Osteoblast (primary cell): ENCODE data around the gene SH2B3. TPM values are rescaled to one million over a fixed set of nuclear protein-coding genes. Genes with fewer than 3 reads are reported as not detected.
A peak's percentile ranks its signal among the peaks of the same experiment; 100 is the strongest.
"Not testable (repeated sequence)": the region's sequence is repeated elsewhere in the genome, so short reads cannot be mapped to it uniquely, and the experiment has no call there.

ENCODE experiments used
- DNase-seq: peaks from one replicate; pipeline ENCODE4 v3.0.0; 2011; ENCODE audit warnings: low spot score, mixed read lengths; ENCODE audit not compliant: insufficient read length; ENCODE audit errors: missing footprints
- H2AFZ ChIP-seq: 2 replicates; pipeline ENCODE4 v1.6.0; 2011; ENCODE audit warnings: mild to moderate bottlenecking, low read length
- H3K27ac ChIP-seq: 2 replicates; pipeline ENCODE4 v1.5.1; 2011; ENCODE audit warnings: mild to moderate bottlenecking, low read depth, low read length, moderate library complexity
- H3K27me3 ChIP-seq: 2 replicates; pipeline ENCODE4 v1.6.0; 2012; ENCODE audit warnings: mild to moderate bottlenecking, control low read depth, inconsistent platforms, low read length, moderate library complexity; ENCODE audit not compliant: insufficient read depth
- H3K36me3 ChIP-seq: 2 replicates; pipeline ENCODE4 v1.5.1; 2011; ENCODE audit warnings: mild to moderate bottlenecking, low read length, control low read depth, moderate library complexity; ENCODE audit not compliant: insufficient read depth
- H3K4me1 ChIP-seq: 2 replicates; pipeline ENCODE4 v1.5.1; 2011; ENCODE audit warnings: mild to moderate bottlenecking, low read length, control low read depth, moderate library complexity; ENCODE audit not compliant: insufficient read depth
- H3K4me2 ChIP-seq: 2 replicates; pipeline ENCODE4 v1.6.0; 2011; ENCODE audit warnings: mild to moderate bottlenecking, low read length; ENCODE audit not compliant: insufficient read depth
- H3K4me3 ChIP-seq: fragments of 200-600 bp; sonication (generic); 3 replicates; pipeline ENCODE4 v1.5.1; 2012; ENCODE audit warnings: mild to moderate bottlenecking, low read length, inconsistent platforms; ENCODE audit not compliant: insufficient read depth
- H3K79me2 ChIP-seq: 2 replicates; pipeline ENCODE4 v1.6.0; 2012; ENCODE audit warnings: mild to moderate bottlenecking, low read length, control low read depth, inconsistent platforms; ENCODE audit not compliant: insufficient read depth
- H3K9me3 ChIP-seq: 2 replicates; pipeline ENCODE4 v1.5.1; 2011; ENCODE audit warnings: low read depth, low read length, control low read depth
- H4K20me1 ChIP-seq: 2 replicates; pipeline ENCODE4 v1.6.0; 2012; ENCODE audit warnings: mild to moderate bottlenecking, low read length, control low read depth; ENCODE audit not compliant: insufficient read depth
- CTCF ChIP-seq: IDR thresholded peaks from 2 replicates; pipeline ENCODE4 v1.5.1; 2011; ENCODE audit warnings: mild to moderate bottlenecking, low read depth, low read length, moderate library complexity; ENCODE audit errors: extremely low read depth
- total RNA-seq: library from RNA; depleted of rRNA; stranded (reverse); fragments of >200 nt; gene quantifications from 2 replicates; pipeline ENCODE4 v1.2.3, GENCODE V29; 2012

The SH2B3 gene
- total RNA-seq, 1 donor, result 51.4 TPM

GRCh38 chr12:111471236-111471635 is 65.5 kb downstream of the SH2B3 start:
- no peak for DNase-seq
- Histone ChIP-seq H3K9me3 (no peaks in the 10 kb centered on the region), H3K4me3 (no peak overlapping the region), H2AFZ (no peak overlapping the region), H3K27ac (peak overlapping the region; percentile 10), H3K4me1 (peaks cover 22% of the 10 kb centered on the region), H3K79me2 (peaks cover 22% of the 10 kb centered on the region), H3K27me3 (no peaks in the 10 kb centered on the region), H4K20me1 (peaks cover 6% of the 10 kb centered on the region), H3K4me2 (no peak overlapping the region), H3K36me3 (peaks cover 36% of the 10 kb centered on the region)
- no peak for TF ChIP-seq CTCF

- Histone ChIP-seq H3K9me3 (no peaks in the 10 kb centered on the region), H2AFZ (no peak overlapping the region), H3K27ac (no peak overlapping the region), H3K4me3 (no peak overlapping the region), H3K36me3 (peaks cover 71% of the 10 kb centered on the region), H3K27me3 (no peaks in the 10 kb centered on the region), H4K20me1 (peaks cover 4% of the 10 kb centered on the region), H3K4me1 (no peaks in the 10 kb centered on the region), H3K79me2 (peaks cover 6% of the 10 kb centered on the region), H3K4me2 (no peak overlapping the region)
- TF ChIP-seq CTCF, result peak; percentile 24
- DNase-seq, result no peak
These were observed 76.7 kb downstream of the SH2B3 start for GRCh38 chr12:111482462-111482861.

- H3K9me3 ChIP-seq, result no peaks in the 10 kb centered on the region
- H3K79me2 ChIP-seq, result peaks cover 31% of the 10 kb centered on the region
- no peak overlapping the region for H3K4me3 ChIP-seq
- no peak overlapping the region for H3K27ac ChIP-seq
- H3K36me3 ChIP-seq, result peaks cover 65% of the 10 kb centered on the region
- H3K27me3 ChIP-seq, result no peaks in the 10 kb centered on the region
- H3K4me2 ChIP-seq, result no peak overlapping the region
- DNase-seq, result no peak
- no peak for TF ChIP-seq CTCF
- no peak overlapping the region for H2AFZ ChIP-seq
- H4K20me1 ChIP-seq, result peaks cover 18% of the 10 kb centered on the region
- peaks cover 21% of the 10 kb centered on the region for H3K4me1 ChIP-seq
These were observed 82.5 kb downstream of the SH2B3 start for GRCh38 chr12:111488271-111488670.

- peaks cover 63% of the 10 kb centered on the region for H3K36me3 ChIP-seq
- DNase-seq, result no peak
- H3K4me2 ChIP-seq, result no peak overlapping the region
- no peak overlapping the region for H3K4me3 ChIP-seq
- H3K27ac ChIP-seq, result no peak overlapping the region
- no peak for TF ChIP-seq CTCF
- H4K20me1 ChIP-seq, result peaks cover 18% of the 10 kb centered on the region
- peaks cover 21% of the 10 kb centered on the region for H3K4me1 ChIP-seq
- H2AFZ ChIP-seq, result no peak overlapping the region
- no peaks in the 10 kb centered on the region for H3K9me3 ChIP-seq
- no peaks in the 10 kb centered on the region for H3K27me3 ChIP-seq
- peaks cover 29% of the 10 kb centered on the region for H3K79me2 ChIP-seq
These were observed 83.1 kb downstream of the SH2B3 start for GRCh38 chr12:111488798-111489197.

GRCh38 chr12:111492979-111493378 is 87.3 kb downstream of the SH2B3 start:
- Histone ChIP-seq H3K36me3 (peaks cover 58% of the 10 kb centered on the region), H3K4me1 (peaks cover 20% of the 10 kb centered on the region), H3K79me2 (peaks cover 39% of the 10 kb centered on the region), H3K27ac (peak overlapping the region; percentile 25), H4K20me1 (peaks cover 24% of the 10 kb centered on the region)
- H2AFZ ChIP-seq, H3K9me3 ChIP-seq, H3K4me3 ChIP-seq, H3K4me2 ChIP-seq, DNase-seq, H3K27me3 ChIP-seq: not testable (repeated sequence)
